Stimulated activated CD4-positive, alpha-beta T cell treated with anti-CD3 and anti-CD28 coated beads, Interleukin-2, amount 100 ng/mL, for 24 hours (primary cell): ENCODE measurements around the gene NOC2L.

Experiments
- DNase-seq, 2 donors: peaks; one replicate each; pipeline ENCODE4 v3.0.0-alpha.2; 2020

Gene NOC2L

GRCh38 chr1:974293-974640 lies 15.2 kb upstream of the NOC2L start:
- DNase-seq = no peak

DNA sequence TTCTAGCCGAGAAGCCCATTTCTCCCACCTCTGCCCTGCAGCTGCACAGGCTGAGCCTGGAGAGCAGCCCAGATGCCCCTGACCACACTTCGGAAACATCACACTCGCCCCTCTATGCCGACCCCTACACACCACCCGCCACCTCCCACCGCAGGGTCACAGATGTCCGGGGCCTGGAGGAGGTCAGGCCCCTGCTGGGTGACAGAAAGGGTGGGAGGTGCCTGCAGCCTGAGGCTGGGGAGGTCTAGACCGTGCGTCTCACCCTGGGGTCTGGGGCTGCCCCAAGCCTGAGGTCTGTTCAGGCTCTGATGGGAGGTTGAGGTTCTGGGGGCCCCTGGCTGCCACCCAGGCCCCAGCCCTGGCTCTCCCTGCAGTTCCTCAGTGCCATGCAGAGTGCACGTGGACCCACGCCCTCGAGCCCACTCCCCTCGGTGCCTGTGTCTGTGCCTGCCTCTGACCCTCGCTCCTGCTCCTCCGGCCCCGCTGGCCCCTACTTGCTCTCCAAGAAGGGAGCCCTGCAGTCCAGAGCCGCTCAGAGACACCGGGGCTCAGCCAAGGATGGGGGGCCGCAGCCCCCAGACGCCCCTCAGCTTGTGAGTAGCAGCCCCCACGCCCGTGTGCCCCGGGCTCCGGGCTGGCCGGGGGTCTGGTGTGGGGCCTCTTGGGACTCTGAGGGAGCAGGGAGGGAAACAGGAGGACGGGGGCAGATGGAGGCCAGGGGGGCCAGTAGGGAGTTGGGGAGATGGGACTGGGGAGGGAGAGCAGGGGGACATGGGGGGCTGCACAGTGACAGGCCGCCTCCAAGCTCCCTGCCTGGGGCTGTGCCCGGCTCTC lies 14.6 kb upstream of the NOC2L start:
- no peak for DNase-seq

DNA sequence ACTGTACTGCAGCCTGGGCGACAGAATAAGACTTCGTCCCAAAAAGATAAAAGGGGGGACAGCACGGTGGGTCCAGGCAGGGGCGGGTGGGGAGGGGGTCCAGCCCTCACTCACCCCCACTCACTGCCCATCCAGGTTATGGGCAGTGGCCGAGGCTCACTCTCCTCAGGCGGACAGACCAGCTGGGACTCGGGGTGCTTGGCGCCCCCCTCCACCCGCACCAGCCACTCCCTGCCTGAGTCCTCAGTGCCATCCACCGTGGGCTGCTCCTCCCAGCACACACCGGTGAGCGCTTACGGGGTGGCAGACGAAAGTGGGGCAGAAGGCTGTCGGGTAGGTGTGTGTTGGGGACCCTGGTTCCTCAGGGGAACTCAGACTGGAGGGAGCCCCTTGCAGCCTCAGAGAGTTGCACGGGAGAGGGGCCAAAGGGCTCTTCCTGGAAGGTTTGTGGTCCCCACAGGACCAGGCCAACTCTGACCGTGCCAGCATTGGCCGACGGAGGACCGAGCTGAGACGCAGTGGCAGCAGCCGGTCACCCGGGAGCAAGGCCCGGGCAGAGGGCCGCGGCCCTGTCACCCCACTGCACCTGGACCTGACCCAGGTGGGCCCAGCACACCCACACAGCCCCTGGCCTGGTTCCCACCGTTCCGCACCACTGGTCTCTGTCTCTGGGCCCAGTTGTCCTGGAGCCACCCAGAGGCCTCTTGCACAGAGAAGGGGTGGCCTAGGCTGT lies 13.8 kb upstream of the NOC2L start:
- DNase-seq = no peak

GRCh38 chr1:971751-972506 lies 12.9 kb upstream of the NOC2L start:
- no peak for DNase-seq

DNA sequence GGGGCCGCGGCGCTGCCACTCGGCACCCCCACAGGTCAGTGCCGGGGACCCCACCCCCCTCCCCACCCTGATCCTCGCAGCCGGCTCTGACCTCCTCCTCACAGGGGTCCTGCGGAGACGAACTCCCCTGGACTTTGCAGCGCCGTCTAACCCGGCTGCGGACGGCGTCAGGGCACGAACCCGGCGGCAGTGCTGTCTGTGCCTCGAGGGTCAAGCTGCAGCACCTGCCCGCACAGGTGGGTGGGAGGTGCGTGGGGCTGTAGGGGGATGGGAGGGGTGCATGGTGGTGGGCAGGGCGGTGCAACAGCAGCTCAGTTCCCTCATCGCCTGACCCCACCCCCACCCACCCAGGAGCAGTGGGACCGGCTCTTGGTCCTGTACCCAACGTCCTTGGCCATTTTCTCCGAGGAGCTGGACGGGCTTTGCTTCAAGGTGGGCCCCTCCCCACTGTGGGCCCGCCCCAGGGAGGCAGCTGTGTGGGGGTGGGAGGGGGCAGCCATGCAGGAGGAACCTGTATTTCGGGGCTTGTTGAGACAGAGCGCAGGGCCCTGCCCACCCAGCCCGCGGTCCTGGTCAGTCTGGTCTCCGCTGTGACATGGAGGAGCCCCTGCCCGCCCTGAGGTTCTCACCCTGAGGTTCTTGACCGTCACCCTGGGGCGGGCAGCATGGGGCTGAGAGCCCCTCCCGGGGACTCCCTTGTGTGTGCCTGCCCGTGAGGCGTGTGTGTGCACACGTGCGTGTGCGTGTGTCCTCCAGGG lies 12.1 kb upstream of the NOC2L start:
- DNase-seq = no peak

DNA sequence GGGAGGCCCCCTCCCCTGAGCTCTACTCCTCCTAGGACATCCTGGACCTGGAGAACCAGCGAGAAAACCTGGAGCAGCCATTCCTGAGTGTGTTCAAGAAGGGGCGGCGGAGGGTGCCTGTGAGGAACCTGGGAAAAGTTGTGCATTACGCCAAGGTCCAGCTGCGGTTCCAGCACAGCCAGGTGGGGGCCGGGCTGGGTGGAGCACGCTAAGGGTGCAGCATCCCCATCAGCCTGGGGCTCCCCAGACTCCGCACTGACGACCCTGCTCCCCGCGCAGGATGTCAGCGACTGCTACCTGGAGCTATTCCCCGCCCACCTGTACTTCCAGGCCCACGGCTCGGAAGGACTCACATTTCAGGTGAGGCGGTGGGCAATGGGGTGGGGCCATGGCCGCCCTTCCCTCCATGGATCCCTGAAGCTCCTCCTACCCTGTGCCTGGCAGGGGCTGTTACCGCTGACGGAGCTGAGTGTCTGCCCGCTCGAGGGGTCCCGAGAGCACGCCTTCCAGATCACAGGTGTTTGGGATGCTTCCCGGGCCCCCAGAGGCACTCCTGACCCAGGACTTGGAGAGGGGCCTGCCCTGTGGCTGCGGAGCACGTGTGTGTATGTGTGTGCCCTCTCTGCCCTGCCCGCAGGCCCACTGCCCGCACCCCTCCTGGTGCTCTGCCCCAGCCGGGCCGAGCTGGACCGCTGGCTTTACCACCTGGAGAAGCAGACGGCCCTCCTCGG lies 11.4 kb upstream of the NOC2L start:
- DNase-seq = no peak

GRCh38 chr1:969260-969855 lies 10.3 kb upstream of the NOC2L start:
- DNase-seq = no peak

DNA sequence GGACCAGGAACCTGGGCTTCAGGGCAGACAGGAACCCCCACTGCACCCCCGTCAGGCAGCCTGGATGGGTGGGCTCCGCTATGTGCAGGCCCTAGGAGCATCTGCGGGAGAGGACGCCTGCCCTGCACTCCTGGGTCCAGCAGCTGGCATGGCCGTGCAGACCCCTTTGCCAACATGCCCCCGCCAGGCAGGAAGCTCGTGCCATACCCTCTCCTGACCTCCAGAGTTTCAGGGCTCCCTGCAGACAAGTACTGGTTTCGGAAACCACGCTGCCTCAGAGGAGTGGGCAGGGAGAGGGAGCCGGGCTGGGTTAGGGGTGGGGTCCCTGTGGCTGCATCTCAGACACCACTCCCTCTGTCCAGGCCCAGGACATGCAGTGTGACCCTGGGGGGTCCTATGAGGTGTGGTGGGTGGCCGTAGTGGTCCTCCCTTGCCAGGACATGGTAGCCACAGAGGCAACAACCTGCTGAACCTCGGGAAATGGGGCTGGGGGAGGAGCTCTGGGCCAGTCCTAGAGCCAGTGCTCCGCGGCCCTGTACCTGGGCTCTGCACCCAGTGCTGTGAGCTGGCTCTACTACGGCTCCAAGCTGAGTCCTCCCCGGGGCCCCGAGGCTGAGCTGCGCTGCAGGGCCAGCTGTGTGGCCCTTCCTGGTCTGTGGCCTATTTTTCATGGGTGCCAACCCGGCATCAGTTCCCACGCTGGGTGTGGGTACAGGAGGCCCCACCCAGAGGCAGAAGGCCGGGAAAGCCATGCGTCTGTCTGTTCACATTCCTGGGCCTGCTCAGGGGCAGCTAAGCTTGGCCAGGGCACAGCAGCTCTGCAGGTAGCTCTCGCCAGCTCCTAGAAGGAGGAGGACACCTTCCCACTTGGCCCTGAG lies 8.6 kb upstream of the NOC2L start:
- DNase-seq = no peak

- DNase-seq = peak; percentile 88 to 91
Observed at GRCh38 chr1:966704-967300, 7.7 kb upstream of the NOC2L start.

- peak in 1 of 2 donors; percentile 53 for DNase-seq
Observed at GRCh38 chr1:966135-966703, 7.2 kb upstream of the NOC2L start, which contains the start of gene PLEKHN1. Gene PLEKHN1 (plus strand): TSS chr1:966482. CDS start chr1:966532, 50 bp downstream.

DNA sequence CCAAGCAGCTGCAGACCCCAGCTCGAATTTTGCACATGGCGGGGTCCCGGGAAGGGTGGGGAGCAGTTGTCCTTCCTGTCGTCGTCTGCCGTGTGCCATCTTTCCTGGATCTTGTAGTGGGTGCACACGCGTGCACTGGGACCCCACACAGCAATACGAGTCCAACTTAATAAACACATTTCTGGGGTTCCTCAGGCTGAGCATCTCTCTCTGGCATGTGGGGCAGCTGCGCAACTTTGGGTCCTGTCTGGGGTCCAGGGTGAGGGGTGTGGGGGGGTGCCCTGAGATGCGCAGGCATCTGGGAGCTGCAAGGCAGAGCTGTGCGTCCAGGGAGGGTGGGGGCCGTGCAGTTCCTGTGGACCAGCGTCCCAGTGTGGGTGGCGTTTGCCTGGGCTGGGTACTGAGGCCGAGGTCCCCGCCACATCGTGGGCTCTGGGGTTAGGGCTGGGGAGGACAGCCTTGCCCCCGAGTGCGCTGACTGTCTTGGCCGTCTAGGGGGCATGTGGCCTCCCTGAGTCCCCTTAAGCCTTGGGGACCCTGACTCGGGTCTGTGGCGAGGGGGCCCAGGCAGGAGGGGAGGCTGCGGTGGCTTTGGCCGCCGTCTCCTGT lies 6.6 kb upstream of the NOC2L start:
- DNase-seq = no peak

GRCh38 chr1:964691-965525 lies 5.9 kb upstream of the NOC2L start:
- DNase-seq = no peak

DNA sequence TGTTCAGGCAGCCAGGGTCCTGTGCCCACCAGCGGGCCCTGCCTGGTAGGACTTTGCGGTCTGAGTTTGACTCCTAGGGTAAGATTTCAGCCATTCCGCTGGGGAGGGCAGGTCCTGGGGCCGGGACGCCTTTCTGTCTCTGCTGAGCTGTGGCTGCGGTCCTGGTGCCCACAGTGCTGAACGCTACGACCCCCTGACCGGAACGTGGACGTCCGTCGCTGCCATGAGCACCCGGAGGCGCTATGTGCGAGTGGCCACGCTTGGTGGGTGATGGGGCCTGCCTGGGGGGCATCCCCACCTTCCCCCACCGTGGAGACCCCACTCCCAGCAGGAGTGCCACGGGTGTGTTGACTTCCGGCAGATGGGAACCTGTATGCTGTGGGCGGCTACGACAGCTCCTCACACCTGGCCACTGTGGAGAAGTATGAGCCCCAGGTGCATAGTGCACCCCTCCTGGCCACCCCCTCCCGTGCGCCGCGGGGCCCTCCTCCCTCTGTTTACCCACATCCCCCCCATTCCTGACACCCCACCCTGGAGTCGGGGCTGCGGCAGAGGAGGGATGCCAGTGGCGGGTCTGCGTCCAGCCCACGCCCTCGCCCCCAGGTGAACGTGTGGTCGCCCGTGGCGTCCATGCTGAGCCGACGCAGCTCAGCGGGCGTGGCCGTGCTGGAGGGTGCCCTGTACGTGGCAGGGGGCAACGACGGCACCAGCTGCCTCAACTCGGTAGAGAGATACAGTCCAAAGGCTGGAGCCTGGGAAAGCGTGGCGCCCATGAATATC lies 4.9 kb upstream of the NOC2L start:
- no peak for DNase-seq

DNA sequence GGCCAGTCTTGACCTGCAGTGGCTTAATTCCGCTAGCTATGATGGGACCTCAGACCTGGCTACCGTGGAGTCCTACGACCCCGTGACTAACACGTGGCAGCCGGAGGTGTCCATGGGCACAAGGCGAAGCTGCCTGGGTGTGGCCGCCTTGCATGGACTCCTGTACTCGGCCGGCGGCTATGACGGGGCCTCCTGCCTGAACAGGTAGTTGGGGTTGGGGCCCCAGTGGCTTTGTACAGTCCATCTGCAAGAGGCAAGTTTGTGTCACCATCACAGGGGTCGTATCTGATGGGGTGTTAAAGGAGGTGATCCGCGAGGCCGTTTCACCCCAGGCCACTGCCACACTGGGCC lies 4.2 kb upstream of the NOC2L start:
- no peak for DNase-seq

- DNase-seq = no peak
Observed at GRCh38 chr1:962381-963300, 3.6 kb upstream of the NOC2L start.

DNA sequence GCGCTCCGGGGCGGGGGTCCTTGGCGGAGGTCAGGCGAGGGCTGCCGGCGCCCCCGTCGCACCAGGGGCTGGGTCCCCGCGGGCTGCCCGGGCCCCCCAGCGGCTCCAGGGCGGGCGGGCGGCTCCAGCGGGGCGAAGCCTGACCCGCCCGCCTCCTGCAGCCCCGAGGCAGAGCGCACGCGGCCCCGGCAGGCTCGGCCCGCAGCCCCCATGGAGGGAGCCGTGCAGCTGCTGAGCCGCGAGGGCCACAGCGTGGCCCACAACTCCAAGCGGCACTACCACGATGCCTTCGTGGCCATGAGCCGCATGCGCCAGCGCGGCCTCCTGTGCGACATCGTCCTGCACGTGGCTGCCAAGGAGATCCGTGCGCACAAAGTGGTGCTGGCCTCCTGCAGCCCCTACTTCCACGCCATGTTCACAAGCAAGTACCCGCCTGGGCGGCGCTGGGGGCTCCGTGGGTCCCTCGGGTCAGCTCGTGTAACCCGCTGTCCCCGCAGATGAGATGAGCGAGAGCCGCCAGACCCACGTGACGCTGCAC lies 2.1 kb upstream of the NOC2L start:
- DNase-seq = no peak
